Lower lobe of right lung (tissue), 2 donors: ENCODE data around the gene FBRSL1. TPM values are rescaled to one million over a fixed set of nuclear protein-coding genes. Genes with fewer than 3 reads are reported as not detected.

Experiments used
- ATAC-seq, 2 donors: fragments of 200-7000 bp; cut with Tn5 transposase; one replicate each; pipeline ENCODE4 v1.9.1; 2020 to 2022; ENCODE audit warnings: mild to moderate bottlenecking in 2 of 2, moderate library complexity in 2 of 2
- DNase-seq: peaks from one replicate; pipeline ENCODE4 v3.0.0-alpha.2; 2020
- H3K27ac ChIP-seq: fragments of 200-600 bp; one replicate; pipeline ENCODE4 v1.8.0; 2022
- H3K27me3 ChIP-seq: fragments of 200-600 bp; one replicate; pipeline ENCODE4 v1.8.0; 2022; ENCODE audit warnings: low read depth
- H3K36me3 ChIP-seq: fragments of 200-600 bp; one replicate; pipeline ENCODE4 v1.8.0; 2022; ENCODE audit warnings: mild to moderate bottlenecking
- H3K4me1 ChIP-seq: fragments of 200-600 bp; one replicate; pipeline ENCODE4 v1.8.0; 2022
- H3K4me3 ChIP-seq: fragments of 200-600 bp; one replicate; pipeline ENCODE4 v1.8.0; 2022; ENCODE audit warnings: mild to moderate bottlenecking
- H3K9me3 ChIP-seq: fragments of 200-600 bp; one replicate; pipeline ENCODE4 v1.8.0; 2022
- intact Hi-C: fragments of 100-400 bp; cut with DNase I; formaldehyde crosslinking; loops from one replicate; pipeline ENCODE4 v1.11.0; 2022
- total RNA-seq: library from RNA; stranded (reverse); fragmentation: NEBNext Ultra II Directional; extraction: Animal tissue kit (Norgen Biotek cat#: 25700); gene quantifications from one replicate; pipeline ENCODE4 v1.2.1, GENCODE V29; 2021
- TF ChIP-seq, protein P1 (sequence below): fragments of 200-600 bp; IDR thresholded peaks from one replicate; pipeline ENCODE4 v1.8.0; 2022; ENCODE audit warnings: antibody characterized with exemption, mild to moderate bottlenecking
- donor health status: DM: no; HTN: yes; CAD: no; lungs with severe emphysema.

Gene FBRSL1
- total RNA-seq, 1 donor from 2014 or later: 47.6 TPM

DNA sequence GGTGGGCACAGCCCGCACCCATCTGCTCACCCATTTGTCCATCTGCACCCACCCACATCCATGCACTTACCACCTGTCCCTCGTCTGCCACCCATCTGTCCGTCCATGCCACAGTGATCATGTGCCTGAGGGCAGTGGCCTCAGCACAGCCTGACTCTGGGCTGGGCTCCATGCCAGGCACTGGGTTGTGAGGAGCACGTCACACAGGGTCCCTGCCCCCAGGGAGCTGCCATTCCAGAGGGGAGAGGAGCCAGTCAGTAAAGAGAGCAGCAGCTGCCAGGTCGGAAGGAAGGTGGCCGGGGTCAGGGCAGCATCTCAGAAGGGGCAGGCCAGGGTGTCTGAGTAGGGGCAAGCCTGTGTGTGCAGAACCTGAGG lies 43.6 kb downstream of the FBRSL1 start:
- ATAC-seq: no peak
- Histone ChIP-seq H3K4me1 (no peaks in the 10 kb centered on the region), H3K27me3 (no peaks in the 10 kb centered on the region), H3K4me3 (no peak overlapping the region), H3K9me3 (no peaks in the 10 kb centered on the region), H3K36me3 (peaks cover 8% of the 10 kb centered on the region), H3K27ac (no peak overlapping the region)
- TF ChIP-seq, protein P1, sequence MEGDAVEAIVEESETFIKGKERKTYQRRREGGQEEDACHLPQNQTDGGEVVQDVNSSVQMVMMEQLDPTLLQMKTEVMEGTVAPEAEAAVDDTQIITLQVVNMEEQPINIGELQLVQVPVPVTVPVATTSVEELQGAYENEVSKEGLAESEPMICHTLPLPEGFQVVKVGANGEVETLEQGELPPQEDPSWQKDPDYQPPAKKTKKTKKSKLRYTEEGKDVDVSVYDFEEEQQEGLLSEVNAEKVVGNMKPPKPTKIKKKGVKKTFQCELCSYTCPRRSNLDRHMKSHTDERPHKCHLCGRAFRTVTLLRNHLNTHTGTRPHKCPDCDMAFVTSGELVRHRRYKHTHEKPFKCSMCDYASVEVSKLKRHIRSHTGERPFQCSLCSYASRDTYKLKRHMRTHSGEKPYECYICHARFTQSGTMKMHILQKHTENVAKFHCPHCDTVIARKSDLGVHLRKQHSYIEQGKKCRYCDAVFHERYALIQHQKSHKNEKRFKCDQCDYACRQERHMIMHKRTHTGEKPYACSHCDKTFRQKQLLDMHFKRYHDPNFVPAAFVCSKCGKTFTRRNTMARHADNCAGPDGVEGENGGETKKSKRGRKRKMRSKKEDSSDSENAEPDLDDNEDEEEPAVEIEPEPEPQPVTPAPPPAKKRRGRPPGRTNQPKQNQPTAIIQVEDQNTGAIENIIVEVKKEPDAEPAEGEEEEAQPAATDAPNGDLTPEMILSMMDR: no peak
- no peak for DNase-seq
- intact Hi-C loops: no loop called here

DNA sequence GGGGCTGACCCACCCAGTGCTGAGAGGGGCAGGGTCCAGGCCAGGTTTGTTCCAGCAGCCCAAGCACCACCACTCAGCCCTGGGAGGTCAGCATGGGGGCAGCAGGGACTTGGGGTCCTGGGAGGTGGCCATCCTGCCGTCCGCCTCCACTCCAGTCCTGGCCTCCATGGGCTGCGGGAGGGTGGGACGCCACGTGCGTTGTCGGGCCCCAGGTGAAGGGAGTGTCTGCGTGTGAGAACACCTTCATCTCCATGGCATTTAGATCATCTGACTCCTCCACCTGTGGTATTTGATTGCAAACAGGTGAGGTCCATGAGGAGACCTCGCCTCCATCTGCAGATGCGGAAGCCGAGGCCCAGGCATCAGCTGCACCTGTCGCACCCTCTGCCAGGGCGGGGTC lies 44.1 kb downstream of the FBRSL1 start:
- intact Hi-C loops: no loop called here
- Histone ChIP-seq H3K27me3 (no peaks in the 10 kb centered on the region), H3K36me3 (peaks cover 3% of the 10 kb centered on the region), H3K4me3 (no peak overlapping the region), H3K27ac (no peak overlapping the region), H3K9me3 (no peaks in the 10 kb centered on the region), H3K4me1 (no peaks in the 10 kb centered on the region)
- no peak for DNase-seq
- ATAC-seq: no peak
- TF ChIP-seq, protein P1: no peak

DNA sequence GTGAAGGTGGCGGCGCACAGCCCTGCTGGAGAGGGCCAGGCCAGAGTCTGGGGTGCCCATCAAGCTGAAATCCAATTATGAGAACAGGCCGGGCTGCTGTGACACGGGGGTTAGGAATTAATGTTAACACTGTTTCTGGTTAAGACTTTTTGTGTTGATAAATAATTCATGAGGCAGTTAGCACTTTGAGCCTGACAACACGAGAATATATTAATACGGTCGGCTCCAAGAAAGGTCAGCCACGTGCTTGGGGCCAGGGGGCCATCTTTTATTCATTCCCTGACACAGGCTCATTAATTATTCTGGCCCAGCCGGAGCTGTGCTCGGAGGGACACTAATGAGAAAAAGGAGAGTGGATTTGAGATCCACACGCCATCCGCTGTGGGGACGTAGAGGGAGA lies 45.1 kb downstream of the FBRSL1 start:
- Histone ChIP-seq H3K36me3 (no peaks in the 10 kb centered on the region), H3K9me3 (no peaks in the 10 kb centered on the region), H3K27me3 (no peaks in the 10 kb centered on the region), H3K27ac (no peak overlapping the region), H3K4me3 (no peak overlapping the region), H3K4me1 (no peaks in the 10 kb centered on the region)
- TF ChIP-seq, protein P1: no peak
- ATAC-seq (no peak), DNase-seq (no peak)
- intact Hi-C loops: no loop called here

DNA sequence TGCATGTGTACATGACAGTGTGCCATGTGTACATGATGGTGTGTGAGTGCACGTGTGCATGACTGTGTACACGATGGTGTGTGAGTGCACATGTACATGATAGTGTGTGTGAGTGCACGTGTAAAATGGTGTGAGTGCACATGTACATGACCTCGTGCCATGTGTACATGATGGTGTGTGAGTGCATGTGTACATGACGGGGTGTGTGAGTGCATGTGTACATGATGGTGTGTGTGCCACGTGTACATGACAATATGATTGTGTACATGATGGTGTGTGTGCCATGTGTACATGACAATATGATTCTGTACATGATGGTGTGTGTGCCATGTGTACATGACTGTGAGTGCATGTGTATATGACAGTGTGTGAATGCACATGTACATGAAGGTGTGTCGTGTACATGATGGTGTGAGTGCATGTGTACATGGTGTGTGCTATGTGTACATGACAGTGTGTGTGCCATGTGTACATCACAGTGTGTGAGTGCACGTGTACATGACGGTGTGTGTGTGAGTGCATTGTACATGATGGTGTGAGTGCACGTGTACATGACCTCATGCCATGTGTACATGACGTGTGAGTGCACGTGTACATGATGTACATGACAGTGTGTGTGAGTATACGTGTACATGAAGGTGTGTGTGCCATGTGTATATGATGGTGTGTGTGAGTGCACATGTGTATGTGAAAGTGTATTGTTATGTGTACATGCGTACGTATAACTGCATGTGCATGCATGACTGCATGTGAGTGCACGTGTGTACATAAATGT lies 46.3 kb downstream of the FBRSL1 start:
- intact Hi-C loops: no loop called here
- H3K27me3 ChIP-seq: no peaks in the 10 kb centered on the region
- ATAC-seq: no peak
- no peak overlapping the region for H3K4me3 ChIP-seq
- DNase-seq: no peak
- no peaks in the 10 kb centered on the region for H3K4me1 ChIP-seq
- no peak overlapping the region for H3K27ac ChIP-seq
- H3K36me3 ChIP-seq: no peaks in the 10 kb centered on the region
- H3K9me3 ChIP-seq: no peaks in the 10 kb centered on the region
- TF ChIP-seq, protein P1: no peak

DNA sequence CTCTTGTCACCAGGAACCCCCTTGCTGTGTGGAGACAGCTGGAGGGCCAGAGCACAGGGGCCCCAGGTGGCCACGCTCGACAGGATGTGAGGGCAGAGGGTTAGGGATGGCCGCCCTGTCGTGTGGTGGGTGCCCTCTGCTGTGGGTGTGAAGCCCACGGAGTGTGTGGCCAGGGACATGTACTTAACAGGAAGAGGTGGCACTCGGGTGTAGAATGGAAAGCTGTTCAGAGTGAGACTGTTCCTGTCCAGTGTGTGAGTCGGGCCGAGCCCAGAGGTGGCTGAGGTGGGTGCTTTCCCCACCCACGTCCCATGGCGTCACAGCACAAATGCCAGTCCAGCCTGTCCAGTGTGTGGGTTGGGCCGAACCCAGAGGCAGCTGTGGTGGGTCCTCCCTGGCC lies 47.1 kb downstream of the FBRSL1 start:
- Histone ChIP-seq H3K9me3 (no peaks in the 10 kb centered on the region), H3K36me3 (no peaks in the 10 kb centered on the region), H3K27ac (no peak overlapping the region), H3K4me1 (no peaks in the 10 kb centered on the region), H3K4me3 (no peak overlapping the region), H3K27me3 (no peaks in the 10 kb centered on the region)
- no peak for ATAC-seq
- TF ChIP-seq, protein P1: no peak
- intact Hi-C loops: no loop called here
- DNase-seq: no peak
